Activated CD4-positive, alpha-beta T cell treated with anti-CD3 and anti-CD28 coated beads for 48 hours (primary cell): ENCODE results near the gene SETD3.

Source experiments
- DNase-seq: peaks from one replicate; pipeline ENCODE4 v3.0.0-alpha.2; 2020

The SETD3 gene

GRCh38 chr14:99479906-99480869 lies at the start of gene SETD3:
SETD3 (minus strand) TSS chr14:99480859; CDS start chr14:99465805, 15,054 bp downstream.
- peak; percentile 55 for DNase-seq

GRCh38 chr14:99529899-99530298 lies 49.2 kb upstream of the SETD3 start:
- DNase-seq = no peak

GRCh38 chr14:99527427-99528076 lies 46.9 kb upstream of the SETD3 start:
- no peak for DNase-seq

GRCh38 chr14:99527026-99527425 lies 46.4 kb upstream of the SETD3 start:
- DNase-seq = no peak

- DNase-seq = no peak
Observed at GRCh38 chr14:99525699-99526080, 45.0 kb upstream of the SETD3 start.

GRCh38 chr14:99524804-99525698 lies 44.4 kb upstream of the SETD3 start:
- DNase-seq = no peak

- no peak for DNase-seq
Observed at GRCh38 chr14:99524091-99524661, 43.5 kb upstream of the SETD3 start.

GRCh38 chr14:99523704-99524055 lies 43.0 kb upstream of the SETD3 start:
- DNase-seq = no peak

- DNase-seq = no peak
Observed at GRCh38 chr14:99522934-99523703, 42.5 kb upstream of the SETD3 start.

- no peak for DNase-seq
Observed at GRCh38 chr14:99522457-99522891, 41.8 kb upstream of the SETD3 start.

- no peak for DNase-seq
Observed at GRCh38 chr14:99522025-99522401, 41.4 kb upstream of the SETD3 start.

GRCh38 chr14:99521176-99522024 lies 40.7 kb upstream of the SETD3 start:
- no peak for DNase-seq

GRCh38 chr14:99520571-99521081 lies 40.0 kb upstream of the SETD3 start:
- no peak for DNase-seq

- DNase-seq = no peak
Observed at GRCh38 chr14:99519931-99520421, 39.3 kb upstream of the SETD3 start.

GRCh38 chr14:99519347-99519881 lies 38.8 kb upstream of the SETD3 start:
- DNase-seq = no peak

- DNase-seq = peak; percentile 90
Observed at GRCh38 chr14:99518441-99519346, 38.0 kb upstream of the SETD3 start.

- DNase-seq = no peak
Observed at GRCh38 chr14:99517643-99518381, 37.2 kb upstream of the SETD3 start.

- DNase-seq = no peak
Observed at GRCh38 chr14:99516871-99517642, 36.4 kb upstream of the SETD3 start.
